AG04449 (cell line): Measurements from ENCODE around the gene GMPS.
"Not testable (repeated sequence)": the region's sequence is repeated elsewhere in the genome, so short reads cannot be mapped to it uniquely, and the experiment has no call there.

Experiments
- CTCF ChIA-PET: fragments of 350-600 bp; formaldehyde crosslinking; extraction: SDS; loops from one replicate; lab custom pipeline; 2021; ENCODE audit warnings: antibody characterized with exemption; lab: Yijun Ruan, JAX
- POLR2A ChIA-PET: fragments of 400-600, 350-600 bp; formaldehyde crosslinking; extraction: SDS; loops from one replicate; lab custom pipeline; 2020; ENCODE audit warnings: antibody characterized with exemption, inconsistent platforms; lab: Yijun Ruan, JAX
- DNase-seq: peaks from one replicate; pipeline ENCODE4 v3.0.0-alpha.2; 2010; ENCODE audit warnings: low read depth, low spot score
- H3K4me3 ChIP-seq: 2 replicates; pipeline ENCODE4 v1.5.1; 2011; ENCODE audit warnings: low read depth, mild to moderate bottlenecking, control low read depth, low read length
- CTCF ChIP-seq: IDR thresholded peaks from one replicate; pipeline ENCODE4 v1.5.1; 2011; ENCODE audit warnings: mild to moderate bottlenecking, moderate library complexity, low read length, control low read depth, inconsistent platforms; ENCODE audit not compliant: insufficient read depth; ENCODE audit errors: missing control alignments

The GMPS gene

GRCh38 chr3:155852341-155852740, 18.1 kb upstream of the GMPS start:
- peak overlapping the region; percentile 97 for H3K4me3 ChIP-seq
- POLR2A ChIA-PET, result no interaction called here
- no peak for DNase-seq
- no peak for TF ChIP-seq CTCF
- CTCF ChIA-PET, result interaction anchor here (1.8 kb wide), 2 partner anchors 17 to 46 kb away, joined by 7 to 8 read pairs; partner anchors contain the start of gene C3orf33

GRCh38 chr3:155853214-155854140, 17.0 kb upstream of the GMPS start:
- TF ChIP-seq CTCF, result no peak
- H3K4me3 ChIP-seq, result peak overlapping the region; percentile 97
- no peak for DNase-seq
- ChIA-PET CTCF (interaction anchor here (1.8 kb wide), 2 partner anchors 16 to 47 kb away, joined by 7 to 8 read pairs; partner anchors contain the start of gene C3orf33), POLR2A (interaction anchor here (0.8 to 1.3 kb wide), 3 partner anchors 12 to 48 kb away, joined by 3 to 4 read pairs (median 4); partner anchors contain the start of gene C3orf33)

GRCh38 chr3:155854141-155854940, 16.1 kb upstream of the GMPS start, which contains the start of gene SLC33A1:
TSS of gene SLC33A1 (minus strand) at chr3:155854427. CDS start at chr3:155853997, 430 bp downstream.
- ChIA-PET CTCF (interaction anchor here (1.8 kb wide), 2 partner anchors 15 to 48 kb away, joined by 7 to 8 read pairs; partner anchors contain the start of gene C3orf33), POLR2A (interaction anchor here (0.8 to 1.3 kb wide), 3 partner anchors 13 to 49 kb away, joined by 3 to 4 read pairs (median 4); partner anchors contain the start of gene C3orf33)
- no peak for TF ChIP-seq CTCF
- DNase-seq, result peak; percentile 95
- H3K4me3 ChIP-seq, result peak within 1 kb of the TSS; percentile 97

- POLR2A ChIA-PET, result no interaction called here
- CTCF ChIA-PET, result interaction anchor here (3.3 kb wide), 1 partner anchor 54 kb away, joined by 11 read pairs; the partner anchor contains the start of gene C3orf33
- DNase-seq, result no peak
- no peak for TF ChIP-seq CTCF
- H3K4me3 ChIP-seq, result no peak overlapping the region
These were observed 10.6 kb upstream of the GMPS start for GRCh38 chr3:155859859-155860258.

GRCh38 chr3:155860424-155860823, 10.0 kb upstream of the GMPS start:
- POLR2A ChIA-PET, H3K4me3 ChIP-seq, DNase-seq: not testable (repeated sequence)
- CTCF ChIA-PET, result interaction anchor here (3.3 kb wide), 1 partner anchor 54 kb away, joined by 11 read pairs; the partner anchor contains the start of gene C3orf33

- ChIA-PET POLR2A (no interaction called here), CTCF (interaction anchor here (1.1 kb wide), 1 partner anchor 56 kb away, joined by 5 read pairs; no protein-coding TSS in a partner anchor)
These were observed 8.8 kb upstream of the GMPS start for GRCh38 chr3:155861476-155862183.

GRCh38 chr3:155862290-155862982, 8.0 kb upstream of the GMPS start:
- not testable (repeated sequence) for DNase-seq, H3K4me3 ChIP-seq
- POLR2A ChIA-PET, result interaction anchor here (0.6 kb wide), 1 partner anchor 190 kb away, joined by 3 read pairs; no protein-coding TSS in a partner anchor
- CTCF ChIA-PET, result interaction anchor here (1.1 to 1.2 kb wide), 2 partner anchors 56 to 57 kb away, joined by 3 to 5 read pairs; no protein-coding TSS in a partner anchor

More at GRCh38 chr3:155861476-155862183, 8.8 kb upstream of the GMPS start:
- no peak overlapping the region for H3K4me3 ChIP-seq
- DNase-seq, result no peak
- no peak for TF ChIP-seq CTCF
